Neural cell (in vitro differentiated cells): Measurements from ENCODE around the gene ADTRP. TPM values are rescaled to one million over a fixed set of nuclear protein-coding genes. Genes with fewer than 3 reads are reported as not detected.

Experiments used
- H2AFZ ChIP-seq: fragments of 200-600, 300-800 bp; sonication (generic), shearing (Covaris generic); 2 replicates; pipeline ENCODE4 v1.6.0; 2014; ENCODE audit warnings: low read depth, mild to moderate bottlenecking, antibody characterized with exemption, low read length, moderate library complexity
- H3F3A ChIP-seq: fragments of 200-600 bp; shearing (Covaris generic); 2 replicates; pipeline ENCODE4 v1.6.1; 2016; ENCODE audit warnings: mild to moderate bottlenecking, moderate library complexity, mixed read lengths, antibody characterized with exemption, low read length; ENCODE audit not compliant: insufficient read depth, poor library complexity, severe bottlenecking
- H3K27ac ChIP-seq: fragments of 200-600, 300-800 bp; sonication (generic), shearing (Covaris generic); 2 replicates; pipeline ENCODE4 v1.5.1; 2014; ENCODE audit warnings: mild to moderate bottlenecking, low read length, moderate library complexity
- H3K27me3 ChIP-seq: fragments of 300-800, 200-600 bp; sonication (generic), shearing (Covaris generic); 2 replicates; pipeline ENCODE4 v1.6.0; 2014; ENCODE audit warnings: mild to moderate bottlenecking, low read depth, low read length, moderate library complexity; ENCODE audit not compliant: insufficient read depth
- H3K36me3 ChIP-seq: fragments of 300-800, 200-600 bp; sonication (generic), shearing (Covaris generic); 2 replicates; pipeline ENCODE4 v1.5.1; 2014; ENCODE audit warnings: mild to moderate bottlenecking, antibody characterized with exemption, low read length, moderate library complexity; ENCODE audit not compliant: insufficient read depth
- H3K4me2 ChIP-seq: fragments of 300-800, 200-600 bp; sonication (generic), shearing (Covaris generic); 2 replicates; pipeline ENCODE4 v1.6.0; 2014; ENCODE audit warnings: mild to moderate bottlenecking, low read length
- H3K4me3 ChIP-seq: fragments of 300-800, 200-600 bp; sonication (generic), shearing (Covaris generic); 2 replicates; pipeline ENCODE4 v1.5.1; 2014; ENCODE audit warnings: mild to moderate bottlenecking, low read length, moderate library complexity
- H3K79me2 ChIP-seq: fragments of 200-600 bp; shearing (Covaris generic); replicated peaks from 2 replicates; pipeline ENCODE4 v1.6.0; 2014; ENCODE audit warnings: mild to moderate bottlenecking, low read length, moderate library complexity; ENCODE audit not compliant: insufficient read depth
- H3K9ac ChIP-seq: fragments of 300-800, 200-600 bp; sonication (generic), shearing (Covaris generic); 2 replicates; pipeline ENCODE4 v1.6.1; 2016; ENCODE audit warnings: mild to moderate bottlenecking, low read length, mixed read lengths
- H3K9me2 ChIP-seq: fragments of 200-600 bp; shearing (Covaris generic); 2 replicates; pipeline ENCODE4 v1.6.1; 2016; ENCODE audit warnings: mild to moderate bottlenecking, low read length, mixed read lengths; ENCODE audit not compliant: insufficient read depth
- H3K9me3 ChIP-seq: fragments of 200-600, 300-800 bp; sonication (generic), shearing (Covaris generic); 2 replicates; pipeline ENCODE4 v1.6.1; 2016; ENCODE audit warnings: mild to moderate bottlenecking, mixed run types, low read length, moderate library complexity, mixed read lengths
- H4K20me1 ChIP-seq: fragments of 200-600 bp; shearing (Covaris generic); 2 replicates; pipeline ENCODE4 v1.6.1; 2016; ENCODE audit warnings: mild to moderate bottlenecking, mixed run types; ENCODE audit not compliant: insufficient read depth
- EP300 ChIP-seq: fragments of 450-650 bp; conservative IDR thresholded peaks from 2 replicates; pipeline ENCODE4 v1.6.1; 2014; ENCODE audit warnings: antibody characterized with exemption, mild to moderate bottlenecking, moderate library complexity; ENCODE audit not compliant: poor library complexity, severe bottlenecking
- EZH2 ChIP-seq: fragments of 200-600, 300-800 bp; shearing (Covaris generic), sonication (generic); IDR thresholded peaks from 2 replicates; pipeline ENCODE4 v1.6.1; 2014; ENCODE audit warnings: antibody characterized with exemption, low read length, borderline replicate concordance, mild to moderate bottlenecking; ENCODE audit not compliant: insufficient read depth, poor library complexity, severe bottlenecking
- MXI1 ChIP-seq: fragments of 450-650 bp; conservative IDR thresholded peaks from 2 replicates; pipeline ENCODE4 v1.6.1; 2014; ENCODE audit warnings: antibody characterized with exemption, mild to moderate bottlenecking; ENCODE audit not compliant: poor library complexity, severe bottlenecking
- POLR2AphosphoS5 ChIP-seq: IDR thresholded peaks from 2 replicates; pipeline ENCODE4 v1.6.1; 2012
- RAD21 ChIP-seq: fragments of 450-650 bp; conservative IDR thresholded peaks from 2 replicates; pipeline ENCODE4 v1.6.1; 2014; ENCODE audit warnings: antibody characterized with exemption, mild to moderate bottlenecking, moderate library complexity
- SMC3 ChIP-seq: fragments of 450-650 bp; conservative IDR thresholded peaks from 2 replicates; pipeline ENCODE4 v1.6.1; 2014; ENCODE audit warnings: antibody characterized with exemption, mild to moderate bottlenecking, moderate library complexity; ENCODE audit not compliant: poor library complexity
- TAF1 ChIP-seq: IDR thresholded peaks from 2 replicates; pipeline ENCODE4 v1.6.1; 2012; ENCODE audit warnings: low read depth
- polyA plus RNA-seq: library from polyadenylated mRNA; depleted of rRNA; stranded (reverse); fragments of >200 nt; gene quantifications from 2 replicates; pipeline ENCODE4 v1.2.3, GENCODE V29; 2014
- TF ChIP-seq, protein P1 (sequence below): fragments of 450-650 bp; IDR thresholded peaks from 2 replicates; pipeline ENCODE4 v1.5.1; 2014; ENCODE audit warnings: antibody characterized with exemption, mild to moderate bottlenecking, moderate library complexity; ENCODE audit not compliant: poor library complexity, severe bottlenecking
- TF ChIP-seq, protein P2 (sequence below): IDR thresholded peaks from 2 replicates; pipeline ENCODE4 v1.6.1; 2012; ENCODE audit warnings: borderline replicate concordance

ADTRP gene
- polyA plus RNA-seq, 1 donor from 2014 or later: not detected

DNA sequence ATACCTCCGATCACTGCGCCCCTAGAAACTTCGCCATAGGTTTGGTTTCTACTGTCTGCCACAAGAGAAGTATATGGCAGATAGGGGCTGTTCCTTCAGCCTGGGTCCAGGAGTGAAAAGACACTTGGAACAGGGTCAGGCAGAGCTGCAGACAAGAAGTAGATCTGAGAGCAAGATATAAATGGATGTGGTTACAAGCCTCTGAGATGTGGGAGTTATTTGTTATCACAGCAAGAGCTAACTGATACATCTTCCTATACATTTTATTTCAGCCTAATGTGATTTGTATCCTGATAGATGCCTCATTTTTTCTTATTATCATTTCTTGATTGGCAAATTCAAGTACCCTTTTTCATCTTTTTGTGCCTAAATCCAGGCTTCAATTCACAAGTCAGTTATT is 40.9 kb upstream of the ADTRP start:
- H4K20me1 ChIP-seq: no peaks in the 10 kb centered on the region
- H3F3A ChIP-seq: no peaks in the 10 kb centered on the region
- H3K4me3 ChIP-seq: no peak overlapping the region

DNA sequence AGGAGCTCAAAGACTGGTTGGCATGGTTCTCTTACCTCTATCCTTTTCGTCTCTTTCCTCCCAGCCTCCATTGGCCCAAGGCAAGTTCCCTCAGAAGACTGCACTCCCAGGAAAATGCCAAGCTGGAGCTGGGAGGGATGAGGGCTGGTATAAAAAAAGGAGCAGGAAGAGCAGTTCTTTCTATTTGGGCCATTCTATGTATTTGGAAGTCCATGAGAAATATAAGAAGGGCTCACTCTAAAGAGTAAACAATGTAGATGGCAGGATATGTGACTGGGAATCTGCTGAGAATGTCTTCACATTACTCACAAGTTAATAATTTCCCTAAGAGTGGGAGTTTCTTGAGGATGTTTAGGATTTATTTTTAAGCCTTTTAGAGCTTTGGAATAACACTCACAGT is 36.6 kb upstream of the ADTRP start:
- H3K79me2 ChIP-seq: no peaks in the 10 kb centered on the region
- no peak overlapping the region for H3K4me2 ChIP-seq
- no peaks in the 10 kb centered on the region for H3K36me3 ChIP-seq
- no peaks in the 10 kb centered on the region for H3K27me3 ChIP-seq
- no peaks in the 10 kb centered on the region for H3K9me2 ChIP-seq
- no peak overlapping the region for H3K27ac ChIP-seq
- no peaks in the 10 kb centered on the region for H4K20me1 ChIP-seq
- H3K9ac ChIP-seq: no peak overlapping the region
- no peak overlapping the region for H3K4me3 ChIP-seq
- H2AFZ ChIP-seq: no peak overlapping the region
- no peaks in the 10 kb centered on the region for H3F3A ChIP-seq
- TF ChIP-seq, protein P1, sequence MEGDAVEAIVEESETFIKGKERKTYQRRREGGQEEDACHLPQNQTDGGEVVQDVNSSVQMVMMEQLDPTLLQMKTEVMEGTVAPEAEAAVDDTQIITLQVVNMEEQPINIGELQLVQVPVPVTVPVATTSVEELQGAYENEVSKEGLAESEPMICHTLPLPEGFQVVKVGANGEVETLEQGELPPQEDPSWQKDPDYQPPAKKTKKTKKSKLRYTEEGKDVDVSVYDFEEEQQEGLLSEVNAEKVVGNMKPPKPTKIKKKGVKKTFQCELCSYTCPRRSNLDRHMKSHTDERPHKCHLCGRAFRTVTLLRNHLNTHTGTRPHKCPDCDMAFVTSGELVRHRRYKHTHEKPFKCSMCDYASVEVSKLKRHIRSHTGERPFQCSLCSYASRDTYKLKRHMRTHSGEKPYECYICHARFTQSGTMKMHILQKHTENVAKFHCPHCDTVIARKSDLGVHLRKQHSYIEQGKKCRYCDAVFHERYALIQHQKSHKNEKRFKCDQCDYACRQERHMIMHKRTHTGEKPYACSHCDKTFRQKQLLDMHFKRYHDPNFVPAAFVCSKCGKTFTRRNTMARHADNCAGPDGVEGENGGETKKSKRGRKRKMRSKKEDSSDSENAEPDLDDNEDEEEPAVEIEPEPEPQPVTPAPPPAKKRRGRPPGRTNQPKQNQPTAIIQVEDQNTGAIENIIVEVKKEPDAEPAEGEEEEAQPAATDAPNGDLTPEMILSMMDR: no peak
- TF ChIP-seq EZH2 (no peak), SMC3 (no peak), RAD21 (no peak), EP300 (no peak), POLR2AphosphoS5 (no peak), TAF1 (no peak), MXI1 (no peak)
- TF ChIP-seq, protein P2, sequence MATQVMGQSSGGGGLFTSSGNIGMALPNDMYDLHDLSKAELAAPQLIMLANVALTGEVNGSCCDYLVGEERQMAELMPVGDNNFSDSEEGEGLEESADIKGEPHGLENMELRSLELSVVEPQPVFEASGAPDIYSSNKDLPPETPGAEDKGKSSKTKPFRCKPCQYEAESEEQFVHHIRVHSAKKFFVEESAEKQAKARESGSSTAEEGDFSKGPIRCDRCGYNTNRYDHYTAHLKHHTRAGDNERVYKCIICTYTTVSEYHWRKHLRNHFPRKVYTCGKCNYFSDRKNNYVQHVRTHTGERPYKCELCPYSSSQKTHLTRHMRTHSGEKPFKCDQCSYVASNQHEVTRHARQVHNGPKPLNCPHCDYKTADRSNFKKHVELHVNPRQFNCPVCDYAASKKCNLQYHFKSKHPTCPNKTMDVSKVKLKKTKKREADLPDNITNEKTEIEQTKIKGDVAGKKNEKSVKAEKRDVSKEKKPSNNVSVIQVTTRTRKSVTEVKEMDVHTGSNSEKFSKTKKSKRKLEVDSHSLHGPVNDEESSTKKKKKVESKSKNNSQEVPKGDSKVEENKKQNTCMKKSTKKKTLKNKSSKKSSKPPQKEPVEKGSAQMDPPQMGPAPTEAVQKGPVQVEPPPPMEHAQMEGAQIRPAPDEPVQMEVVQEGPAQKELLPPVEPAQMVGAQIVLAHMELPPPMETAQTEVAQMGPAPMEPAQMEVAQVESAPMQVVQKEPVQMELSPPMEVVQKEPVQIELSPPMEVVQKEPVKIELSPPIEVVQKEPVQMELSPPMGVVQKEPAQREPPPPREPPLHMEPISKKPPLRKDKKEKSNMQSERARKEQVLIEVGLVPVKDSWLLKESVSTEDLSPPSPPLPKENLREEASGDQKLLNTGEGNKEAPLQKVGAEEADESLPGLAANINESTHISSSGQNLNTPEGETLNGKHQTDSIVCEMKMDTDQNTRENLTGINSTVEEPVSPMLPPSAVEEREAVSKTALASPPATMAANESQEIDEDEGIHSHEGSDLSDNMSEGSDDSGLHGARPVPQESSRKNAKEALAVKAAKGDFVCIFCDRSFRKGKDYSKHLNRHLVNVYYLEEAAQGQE: no peak
- no peaks in the 10 kb centered on the region for H3K9me3 ChIP-seq

More for the DNA sequence above, 40.9 kb upstream of the ADTRP start:
- TF ChIP-seq EP300: no peak
- TF ChIP-seq EZH2: no peak
- TF ChIP-seq POLR2AphosphoS5: no peak
- TF ChIP-seq, protein P1: no peak
- no peak for TF ChIP-seq SMC3
- H3K9ac ChIP-seq: no peak overlapping the region
- no peaks in the 10 kb centered on the region for H3K9me3 ChIP-seq
- no peak overlapping the region for H3K4me2 ChIP-seq
- H2AFZ ChIP-seq: no peak overlapping the region
- H3K36me3 ChIP-seq: no peaks in the 10 kb centered on the region
- H3K27me3 ChIP-seq: no peaks in the 10 kb centered on the region
- no peak overlapping the region for H3K27ac ChIP-seq
- no peaks in the 10 kb centered on the region for H3K79me2 ChIP-seq
- H3K9me2 ChIP-seq: no peaks in the 10 kb centered on the region
